Breast epithelium (tissue), 3 donors: ENCODE results near the gene CABP7.

Experiments
- POLR2AphosphoS5 ChIP-seq, 3 donors: sonication (generic); formaldehyde crosslinking; IDR thresholded peaks; one replicate each; pipeline ENCODE4 v1.6.1; 2017; ENCODE audit warnings: antibody characterized with exemption in 3 of 3
- TF ChIP-seq, protein P1 (sequence below), 3 donors: fragments of 450-650 bp; IDR thresholded peaks; one replicate each; pipeline ENCODE4 v1.5.1; 2016 to 2017; ENCODE audit warnings: antibody characterized with exemption in 3 of 3, mild to moderate bottlenecking in 3 of 3, moderate library complexity in 3 of 3

DNA sequence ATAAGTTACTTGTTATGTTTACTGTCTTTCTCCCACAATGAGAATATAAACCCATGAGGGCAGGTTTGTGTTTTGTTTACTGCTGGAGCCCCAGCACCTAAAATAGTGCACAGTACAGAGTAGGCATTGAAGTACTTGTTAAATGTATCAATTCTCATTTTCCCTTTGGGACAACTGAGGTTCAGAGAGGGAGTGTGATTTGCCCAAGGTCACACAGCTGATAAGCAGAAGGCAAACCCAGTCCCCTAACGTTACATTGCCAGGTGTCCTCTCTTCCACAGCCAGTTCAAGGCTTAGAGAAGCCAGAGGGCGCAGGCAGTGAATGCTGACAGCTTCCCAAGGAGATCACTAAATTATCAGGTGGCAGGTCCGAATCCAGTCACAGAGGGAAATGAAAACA is 30.2 kb downstream of the CABP7 start:
- TF ChIP-seq, protein P1, sequence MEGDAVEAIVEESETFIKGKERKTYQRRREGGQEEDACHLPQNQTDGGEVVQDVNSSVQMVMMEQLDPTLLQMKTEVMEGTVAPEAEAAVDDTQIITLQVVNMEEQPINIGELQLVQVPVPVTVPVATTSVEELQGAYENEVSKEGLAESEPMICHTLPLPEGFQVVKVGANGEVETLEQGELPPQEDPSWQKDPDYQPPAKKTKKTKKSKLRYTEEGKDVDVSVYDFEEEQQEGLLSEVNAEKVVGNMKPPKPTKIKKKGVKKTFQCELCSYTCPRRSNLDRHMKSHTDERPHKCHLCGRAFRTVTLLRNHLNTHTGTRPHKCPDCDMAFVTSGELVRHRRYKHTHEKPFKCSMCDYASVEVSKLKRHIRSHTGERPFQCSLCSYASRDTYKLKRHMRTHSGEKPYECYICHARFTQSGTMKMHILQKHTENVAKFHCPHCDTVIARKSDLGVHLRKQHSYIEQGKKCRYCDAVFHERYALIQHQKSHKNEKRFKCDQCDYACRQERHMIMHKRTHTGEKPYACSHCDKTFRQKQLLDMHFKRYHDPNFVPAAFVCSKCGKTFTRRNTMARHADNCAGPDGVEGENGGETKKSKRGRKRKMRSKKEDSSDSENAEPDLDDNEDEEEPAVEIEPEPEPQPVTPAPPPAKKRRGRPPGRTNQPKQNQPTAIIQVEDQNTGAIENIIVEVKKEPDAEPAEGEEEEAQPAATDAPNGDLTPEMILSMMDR (IDR thresholded peaks at IDR 0.05), result no peak
- TF ChIP-seq POLR2AphosphoS5 (IDR thresholded peaks at IDR 0.05), result no peak
